K562 (cell line): ENCODE measurements around the gene ABCB9. TPM values are rescaled to one million over a fixed set of nuclear protein-coding genes. Genes with fewer than 3 reads are reported as not detected.

Experiments used
- ADNP ChIP-seq: fragments of 200-800 bp; sonication (Bioruptor generic); IDR thresholded peaks from 2 replicates; pipeline ENCODE4 v1.6.1; 2016; ENCODE audit warnings: missing genetic modification characterization, missing compliant biosample characterization
- ASH1L ChIP-seq: fragments of 450-650 bp; IDR thresholded peaks from 2 replicates; pipeline ENCODE4 v1.6.1; 2018; ENCODE audit warnings: borderline replicate concordance, mild to moderate bottlenecking, low read depth; ENCODE audit not compliant: partially characterized antibody
- BCOR ChIP-seq: fragments of 450-650 bp; IDR thresholded peaks from 2 replicates; pipeline ENCODE4 v1.6.1; 2016
- FOXA3 ChIP-seq, 2 experiments: fragments of 450-650 bp in 1 of 2; sonication (generic) in 1 of 2; formaldehyde crosslinking; IDR thresholded peaks in 1 of 2; conservative IDR thresholded peaks in 1 of 2; 2 replicates each; pipeline versions ENCODE4 v1.4.0 to v1.8.0; 2020 to 2022; ENCODE audit warnings: mild to moderate bottlenecking in 2 of 2, missing genetic modification reagents in 1 of 2
- GTF2B ChIP-seq: IDR thresholded peaks from 2 replicates; pipeline ENCODE4 v1.6.1; 2011; ENCODE audit not compliant: insufficient read length; ENCODE audit errors: extremely low read depth
- HBP1 ChIP-seq: fragments of 450-650 bp; formaldehyde crosslinking; IDR thresholded peaks from 2 replicates; pipeline ENCODE4 v1.4.0; 2022; ENCODE audit warnings: missing genetic modification characterization
- HMG20A ChIP-seq: fragments of 450-650 bp; formaldehyde crosslinking; conservative IDR thresholded peaks from 2 replicates; pipeline ENCODE4 v1.4.0; 2020; ENCODE audit warnings: mild to moderate bottlenecking, mixed read lengths
- MCM3 ChIP-seq: fragments of 450-650 bp; IDR thresholded peaks from 2 replicates; pipeline ENCODE4 v1.6.1; 2016
- MLX ChIP-seq, 2 experiments: fragments of 450-650 bp in 1 of 2; sonication (generic) in 1 of 2; formaldehyde crosslinking; conservative IDR thresholded peaks; 2 replicates each; pipeline versions ENCODE4 v1.4.0 to v1.8.1; 2020 to 2022; ENCODE audit warnings: mild to moderate bottlenecking in 1 of 2, missing genetic modification reagents in 1 of 2
- MNT ChIP-seq, 2 experiments: fragments of 450-650 bp; conservative IDR thresholded peaks; 2 replicates each; pipeline ENCODE4 v1.6.1; 2017; ENCODE audit warnings: mild to moderate bottlenecking in 2 of 2, moderate library complexity in 2 of 2
- NONO ChIP-seq, 2 experiments: fragments of 200-400 bp in 1 of 2; fragments of 450-650 bp in 1 of 2; formaldehyde crosslinking in 1 of 2; IDR thresholded peaks; 2 replicates each; pipeline ENCODE4 v1.6.1; 2017; ENCODE audit warnings: low read depth in 2 of 2, mild to moderate bottlenecking in 2 of 2, moderate library complexity in 2 of 2, low read length in 1 of 2
- PHB2 ChIP-seq: fragments of 450-650 bp; IDR thresholded peaks from 2 replicates; pipeline ENCODE4 v1.6.1; 2017; ENCODE audit warnings: low read depth
- PKNOX1 ChIP-seq: fragments of 450-650 bp; IDR thresholded peaks from 2 replicates; pipeline ENCODE4 v1.6.1; 2016
- RBM14 ChIP-seq: fragments of 200-400 bp; formaldehyde crosslinking; IDR thresholded peaks from 2 replicates; pipeline ENCODE4 v1.6.1; 2018; ENCODE audit warnings: low read depth, mild to moderate bottlenecking, low read length, moderate library complexity, borderline replicate concordance; ENCODE audit not compliant: insufficient read depth
- STAT5A ChIP-seq: IDR thresholded peaks from 2 replicates; pipeline ENCODE4 v1.6.1; 2012; ENCODE audit warnings: low read length, inconsistent platforms, borderline replicate concordance
- ZNF239 ChIP-seq: fragments of 250-450 bp; sonication (Bioruptor Pico); IDR thresholded peaks from 2 replicates; pipeline ENCODE4 v1.4.0; 2020; ENCODE audit warnings: mild to moderate bottlenecking
- ZNF518B ChIP-seq: fragments of 250-450 bp; sonication (Bioruptor Pico); IDR thresholded peaks from 2 replicates; pipeline ENCODE4 v1.5.0; 2021; ENCODE audit warnings: mild to moderate bottlenecking, moderate library complexity
- polyA plus RNA-seq, 8 experiments: library from polyadenylated mRNA; depleted of rRNA in 4 of 8; stranded (reverse) in 5 of 8; unstranded in 3 of 8; fragments of >200 nt; fragmentation: Nextera tagmentation in 2 of 8; fragmentation: Illumina TruSeq in 1 of 8; extraction: Ambion mirVana in 2 of 8; extraction: Trizol in 1 of 8; gene quantifications; 2 replicates each; pipeline versions ENCODE4 v1.2.1 to v1.2.3, GENCODE V29; 2011 to 2014; ENCODE audit warnings: inconsistent platforms in 1 of 8, missing spikeins in 1 of 8
- total RNA-seq, 7 experiments: library from RNA; depleted of rRNA in 6 of 7; stranded (reverse); fragments of >200 nt in 6 of 7; fragmentation: Illumina TruSeq in 2 of 7; extraction: Trizol in 2 of 7; gene quantifications; 2 replicates each; pipeline versions ENCODE4 v1.2.1 to v1.2.3, GENCODE V29; 2011 to 2021; ENCODE audit warnings: low replicate concordance in 1 of 7

ABCB9 gene
- total and polyA plus RNA-seq, 9 of the 15 experiments (the other 6 are each of a cell fraction or from before 2014, with no cell fraction given) = 0.20 to 12.6 (median 6.2) TPM

GRCh38 chr12:122980183-122981035 is 14.1 kb upstream of the ABCB9 start, which contains the start of gene ARL6IP4 (continued):
- TF ChIP-seq ZNF518B (CRISPR knock-in tag) = no peak
- TF ChIP-seq MCM3 = no peak
- TF ChIP-seq HBP1 (CRISPR knock-in tag) = peak; percentile 75; the same call in 1 of the 2 replicates
- no peak for TF ChIP-seq BCOR
- TF ChIP-seq PKNOX1 = no peak
- TF ChIP-seq STAT5A = no peak
- TF ChIP-seq RBM14 = no peak
- peak; percentile 24 to 67; a peak in 2 of 4 replicates for TF ChIP-seq MNT (conservative IDR thresholded peaks at IDR 0.05)
- TF ChIP-seq HMG20A (CRISPR knock-in tag) = no peak
- TF ChIP-seq FOXA3 (CRISPR knock-in tag; conservative IDR thresholded peaks at IDR 0.05 in 1 of 2, IDR thresholded peaks at IDR 0.05 in 1 of 2) = 0 out of 4 replicates have a peak, but pooled peaks of 1 of the 2 experiments have one; percentile 16
- TF ChIP-seq GTF2B = no peak
- no peak for TF ChIP-seq MLX (CRISPR knock-in tag; conservative IDR thresholded peaks at IDR 0.05)
- TF ChIP-seq ADNP (tag) = no peak
- TF ChIP-seq ASH1L = no peak
- peak; percentile 76 to 86; a peak in 3 of 4 replicates for TF ChIP-seq NONO (IDR thresholded peaks at IDR 0.05; ENCODE audit: low read depth in 2 of 2, low read length in 1 of 2)
- TF ChIP-seq ZNF239 = no peak
- TF ChIP-seq PHB2 = no peak
